ENCODE measurements around the gene GDF15.

Gene GDF15

DNA sequence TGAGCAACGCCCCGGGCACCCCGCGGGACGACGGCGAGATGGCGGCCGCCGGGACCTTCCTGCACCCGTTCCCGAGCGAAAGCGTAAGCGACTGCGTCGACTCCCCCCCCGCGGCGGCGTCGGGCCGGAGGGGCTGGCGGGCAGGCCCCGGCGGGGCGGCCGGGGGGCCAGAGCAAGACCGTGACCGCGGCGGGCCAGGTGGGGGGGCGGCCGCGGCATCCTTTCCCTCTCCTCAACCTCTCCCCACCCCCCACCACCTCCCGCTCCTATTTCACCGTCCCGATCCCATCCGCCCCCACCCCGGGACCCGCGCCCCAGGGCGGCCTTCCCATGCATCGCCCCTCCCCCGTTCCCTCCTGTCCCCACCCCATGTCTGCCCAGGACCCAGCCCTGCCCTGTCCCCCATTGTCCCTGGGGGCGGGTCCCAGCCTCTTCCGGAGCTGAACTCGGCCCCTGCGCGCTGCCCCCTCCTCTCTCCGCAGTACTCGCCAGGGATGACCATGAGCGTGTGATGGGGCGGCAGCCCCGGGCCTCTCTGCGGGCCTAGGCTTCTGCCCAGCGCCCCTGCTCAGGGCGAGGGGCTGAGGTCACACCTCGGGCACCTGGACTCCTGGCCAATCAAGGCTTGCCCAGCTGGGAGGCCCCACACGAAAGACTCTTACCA is 47.9 kb downstream of the GDF15 start:
- H3K36me3 ChIP-seq (ENCODE audit: insufficient read depth, low read length): no peaks in the 10 kb centered on the region
- no peaks in the 10 kb centered on the region for H3F3A ChIP-seq (ENCODE audit: low read depth)
- H3K9me3 ChIP-seq (ENCODE audit: insufficient read depth, low read depth, low read length): no peaks in the 10 kb centered on the region
- no peak overlapping the region for H2AFZ ChIP-seq (ENCODE audit: low read length)
- peaks cover 22% of the 10 kb centered on the region for H3K4me1 ChIP-seq (ENCODE audit: insufficient read depth, low read length, poor library complexity, severe bottlenecking)
- no peaks in the 10 kb centered on the region for H3K27me3 ChIP-seq (ENCODE audit: insufficient read depth, low read length, poor library complexity, severe bottlenecking)
- TF ChIP-seq, protein P1, sequence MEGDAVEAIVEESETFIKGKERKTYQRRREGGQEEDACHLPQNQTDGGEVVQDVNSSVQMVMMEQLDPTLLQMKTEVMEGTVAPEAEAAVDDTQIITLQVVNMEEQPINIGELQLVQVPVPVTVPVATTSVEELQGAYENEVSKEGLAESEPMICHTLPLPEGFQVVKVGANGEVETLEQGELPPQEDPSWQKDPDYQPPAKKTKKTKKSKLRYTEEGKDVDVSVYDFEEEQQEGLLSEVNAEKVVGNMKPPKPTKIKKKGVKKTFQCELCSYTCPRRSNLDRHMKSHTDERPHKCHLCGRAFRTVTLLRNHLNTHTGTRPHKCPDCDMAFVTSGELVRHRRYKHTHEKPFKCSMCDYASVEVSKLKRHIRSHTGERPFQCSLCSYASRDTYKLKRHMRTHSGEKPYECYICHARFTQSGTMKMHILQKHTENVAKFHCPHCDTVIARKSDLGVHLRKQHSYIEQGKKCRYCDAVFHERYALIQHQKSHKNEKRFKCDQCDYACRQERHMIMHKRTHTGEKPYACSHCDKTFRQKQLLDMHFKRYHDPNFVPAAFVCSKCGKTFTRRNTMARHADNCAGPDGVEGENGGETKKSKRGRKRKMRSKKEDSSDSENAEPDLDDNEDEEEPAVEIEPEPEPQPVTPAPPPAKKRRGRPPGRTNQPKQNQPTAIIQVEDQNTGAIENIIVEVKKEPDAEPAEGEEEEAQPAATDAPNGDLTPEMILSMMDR (conservative IDR thresholded peaks at IDR 0.05; ENCODE audit: low read length): no peak
- no peak for TF ChIP-seq EZH2phosphoT487 (IDR thresholded peaks at IDR 0.05; ENCODE audit: borderline replicate concordance)
- H3K4me3 ChIP-seq (ENCODE audit: low read length, poor library complexity, severe bottlenecking): no peak overlapping the region
- no peak overlapping the region for H3K9ac ChIP-seq (ENCODE audit: low read depth, low read length, poor library complexity, severe bottlenecking)
- peaks cover 6% of the 10 kb centered on the region; the same call in 1 of the 2 replicates for H3K79me2 ChIP-seq (ENCODE audit: insufficient read depth, low read length)
- H4K20me1 ChIP-seq (ENCODE audit: insufficient read depth, low read length, poor library complexity, severe bottlenecking): no peaks in the 10 kb centered on the region
- H3K4me2 ChIP-seq (ENCODE audit: low read depth, low read length, poor library complexity, severe bottlenecking): no peak overlapping the region
- H3K9me2 ChIP-seq (replicated peaks; ENCODE audit: low read depth, low read length): no peaks in the 10 kb centered on the region

DNA sequence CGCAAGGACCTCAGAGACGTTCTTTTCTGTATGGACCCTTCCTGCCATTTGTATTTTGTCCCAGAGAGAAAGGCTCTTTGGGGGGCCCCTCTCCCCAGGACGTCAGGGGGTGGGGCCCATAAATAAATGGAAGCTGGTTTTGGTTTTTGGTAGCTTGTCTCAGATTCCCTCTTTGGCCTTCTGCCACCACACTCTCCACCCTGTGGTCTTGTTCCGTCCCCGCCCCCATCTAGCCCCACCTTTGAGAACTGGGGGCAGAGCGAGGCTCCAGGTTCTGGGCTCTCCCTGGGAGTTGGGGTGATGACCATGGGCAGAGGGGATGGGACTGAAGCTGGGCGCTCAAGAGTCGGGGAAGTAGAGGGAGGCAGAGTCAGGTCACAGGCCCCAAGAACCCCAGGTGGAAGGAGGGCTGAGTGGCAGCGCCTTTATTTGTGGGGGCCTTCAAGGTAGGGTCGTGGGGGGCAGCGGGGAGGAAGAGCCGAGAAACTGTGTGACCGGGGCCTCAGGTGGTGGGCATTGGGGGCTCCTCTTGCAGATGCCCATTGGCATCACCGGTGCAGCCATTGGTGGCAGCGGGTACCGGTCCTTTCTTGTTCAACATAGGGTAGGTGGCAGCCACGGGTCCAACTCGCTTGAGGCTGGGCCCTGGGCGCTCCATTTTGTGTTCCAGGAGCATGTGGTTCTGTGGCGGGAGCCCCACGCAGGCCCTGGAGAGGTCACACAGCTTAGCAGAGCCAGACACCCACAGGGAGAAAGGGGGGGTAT is 48.6 kb downstream of the GDF15 start:
- Histone ChIP-seq H4K20me1 (ENCODE audit: insufficient read depth, low read length, poor library complexity, severe bottlenecking) (no peaks in the 10 kb centered on the region), H3K27me3 (ENCODE audit: insufficient read depth, low read length, poor library complexity, severe bottlenecking) (no peaks in the 10 kb centered on the region), H3K79me2 (ENCODE audit: insufficient read depth, low read length) (peaks cover 6% of the 10 kb centered on the region; the same call in 1 of the 2 replicates), H3F3A (ENCODE audit: low read depth) (peaks cover 4% of the 10 kb centered on the region; the same call in 1 of the 2 replicates), H3K4me3 (ENCODE audit: low read length, poor library complexity, severe bottlenecking) (no peak overlapping the region), H2AFZ (ENCODE audit: low read length) (no peak overlapping the region), H3K4me2 (ENCODE audit: low read depth, low read length, poor library complexity, severe bottlenecking) (no peak overlapping the region), H3K36me3 (ENCODE audit: insufficient read depth, low read length) (no peaks in the 10 kb centered on the region), H3K9me3 (ENCODE audit: insufficient read depth, low read depth, low read length) (no peaks in the 10 kb centered on the region), H3K9ac (ENCODE audit: low read depth, low read length, poor library complexity, severe bottlenecking) (no peak overlapping the region), H3K9me2 (replicated peaks; ENCODE audit: low read depth, low read length) (no peaks in the 10 kb centered on the region), H3K4me1 (ENCODE audit: insufficient read depth, low read length, poor library complexity, severe bottlenecking) (peaks cover 18% of the 10 kb centered on the region)
- TF ChIP-seq, protein P1 (conservative IDR thresholded peaks at IDR 0.05; ENCODE audit: low read length): no peak
- TF ChIP-seq EZH2phosphoT487 (IDR thresholded peaks at IDR 0.05; ENCODE audit: borderline replicate concordance): no peak

DNA sequence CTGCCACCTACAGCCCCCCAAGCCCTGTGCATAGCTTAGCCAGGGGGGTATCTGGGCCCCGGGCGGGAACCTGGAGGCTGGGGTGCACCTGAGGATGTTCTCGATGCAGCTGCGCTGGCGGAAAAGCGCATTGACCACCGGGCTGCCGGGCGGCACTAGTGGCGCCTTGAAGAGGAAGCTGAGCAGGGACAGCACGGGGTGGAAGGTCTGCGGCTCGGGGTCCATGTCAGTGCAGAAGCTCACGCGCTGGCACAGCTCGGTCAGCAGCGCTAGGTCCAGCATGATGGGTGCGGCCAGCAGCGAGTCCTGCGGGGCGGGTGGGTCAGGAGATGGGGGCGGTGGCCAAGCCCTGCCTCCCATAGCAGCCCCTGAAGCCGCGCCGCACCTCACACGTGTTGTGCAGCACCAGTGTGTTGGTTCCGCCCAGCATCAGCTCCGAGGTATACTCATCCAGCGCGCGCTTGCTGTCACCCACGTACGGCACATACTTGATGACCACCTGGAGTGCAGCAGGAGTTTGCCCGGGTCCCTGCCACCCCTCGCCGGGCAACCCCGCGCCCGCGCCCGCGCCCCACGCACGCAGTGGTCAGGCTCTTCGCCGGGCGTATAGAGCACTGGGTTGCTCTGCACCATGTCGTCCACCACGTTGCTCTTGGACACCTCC is 49.4 kb downstream of the GDF15 start:
- TF ChIP-seq EZH2phosphoT487 (IDR thresholded peaks at IDR 0.05; ENCODE audit: borderline replicate concordance): no peak
- TF ChIP-seq, protein P1 (conservative IDR thresholded peaks at IDR 0.05; ENCODE audit: low read length): no peak
- Histone ChIP-seq H3K4me3 (ENCODE audit: low read length, poor library complexity, severe bottlenecking) (no peak overlapping the region), H3K79me2 (ENCODE audit: insufficient read depth, low read length) (peaks cover 4% of the 10 kb centered on the region; the same call in 1 of the 2 replicates), H3K9ac (ENCODE audit: low read depth, low read length, poor library complexity, severe bottlenecking) (no peak overlapping the region), H2AFZ (ENCODE audit: low read length) (no peak overlapping the region), H3K4me1 (ENCODE audit: insufficient read depth, low read length, poor library complexity, severe bottlenecking) (peaks cover 10% of the 10 kb centered on the region), H3K27me3 (ENCODE audit: insufficient read depth, low read length, poor library complexity, severe bottlenecking) (no peaks in the 10 kb centered on the region), H3F3A (ENCODE audit: low read depth) (peaks cover 8% of the 10 kb centered on the region; the same call in 1 of the 2 replicates), H3K9me2 (replicated peaks; ENCODE audit: low read depth, low read length) (no peaks in the 10 kb centered on the region), H4K20me1 (ENCODE audit: insufficient read depth, low read length, poor library complexity, severe bottlenecking) (no peaks in the 10 kb centered on the region), H3K9me3 (ENCODE audit: insufficient read depth, low read depth, low read length) (no peaks in the 10 kb centered on the region), H3K4me2 (ENCODE audit: low read depth, low read length, poor library complexity, severe bottlenecking) (no peak overlapping the region), H3K36me3 (ENCODE audit: insufficient read depth, low read length) (no peaks in the 10 kb centered on the region)

All from Loucy (cell line).